GM11168 (cell line): Measurements from ENCODE around the gene KCND3.

ENCODE experiments used
- in situ Hi-C: fragments of 300-500 bp; cut with MboI; formaldehyde crosslinking; loops from one replicate; pipeline ENCODE4 v1.12.0; 2022; ENCODE audit warnings: low sequenced_read_pairs; ENCODE audit not compliant: unreplicated experiment

The KCND3 gene

GRCh38 chr1:111989531-111990025 is at the start of gene KCND3:
Gene KCND3, minus strand, starts transcription at chr1:111989668.
- in situ Hi-C loops = no loop called here

- in situ Hi-C loops = no loop called here
Measured at GRCh38 chr1:112034277-112034676, 44.8 kb upstream of the KCND3 start.

- in situ Hi-C loops = no loop called here
Measured at GRCh38 chr1:112033439-112034120, 44.1 kb upstream of the KCND3 start.

- in situ Hi-C loops = no loop called here
Measured at GRCh38 chr1:112030157-112030556, 40.7 kb upstream of the KCND3 start.

GRCh38 chr1:112027696-112028095 is 38.2 kb upstream of the KCND3 start:
- in situ Hi-C loops = no loop called here

GRCh38 chr1:112026501-112026900 is 37.0 kb upstream of the KCND3 start:
- in situ Hi-C loops = no loop called here

- in situ Hi-C loops = no loop called here
Measured at GRCh38 chr1:112026016-112026415, 36.5 kb upstream of the KCND3 start.

GRCh38 chr1:112021263-112021662 is 31.8 kb upstream of the KCND3 start:
- in situ Hi-C loops = no loop called here

GRCh38 chr1:112017183-112017582 is 27.7 kb upstream of the KCND3 start:
- in situ Hi-C loops = no loop called here

- in situ Hi-C loops = no loop called here
Measured at GRCh38 chr1:112012823-112013222, 23.4 kb upstream of the KCND3 start.

- in situ Hi-C loops = no loop called here
Measured at GRCh38 chr1:112011202-112011601, 21.7 kb upstream of the KCND3 start.

GRCh38 chr1:112007169-112007568 is 17.7 kb upstream of the KCND3 start:
- in situ Hi-C loops = no loop called here

- in situ Hi-C loops = no loop called here
Measured at GRCh38 chr1:112006416-112007025, 17.1 kb upstream of the KCND3 start.

GRCh38 chr1:112004076-112004475 is 14.6 kb upstream of the KCND3 start:
- in situ Hi-C loops = no loop called here

- in situ Hi-C loops = no loop called here
Measured at GRCh38 chr1:112002514-112002913, 13.0 kb upstream of the KCND3 start.

- in situ Hi-C loops = no loop called here
Measured at GRCh38 chr1:112001436-112001835, 12.0 kb upstream of the KCND3 start.

GRCh38 chr1:112000048-112000447 is 10.6 kb upstream of the KCND3 start:
- in situ Hi-C loops = no loop called here

GRCh38 chr1:111998332-111998731 is 8.9 kb upstream of the KCND3 start:
- in situ Hi-C loops = no loop called here

GRCh38 chr1:111992476-111992875 is 3.0 kb upstream of the KCND3 start:
- in situ Hi-C loops = no loop called here

- in situ Hi-C loops = no loop called here
Measured at GRCh38 chr1:111990878-111991718, 1.6 kb upstream of the KCND3 start.
